Panc1 (cell line): Measurements from ENCODE around the gene PTBP2. TPM values are rescaled to one million over a fixed set of nuclear protein-coding genes. Genes with fewer than 3 reads are reported as not detected.
"Not testable (repeated sequence)": the region's sequence is repeated elsewhere in the genome, so short reads cannot be mapped to it uniquely, and the experiment has no call there.

ENCODE experiments used
- ATAC-seq: fragments of 200-7000 bp; cut with Tn5 transposase; 2 replicates; pipeline ENCODE4 v1.9.1; 2020; ENCODE audit warnings: mild to moderate bottlenecking, moderate library complexity
- BruUV-seq: library from RNA; stranded (reverse); fragments of 400-500 nt; replicated peaks from 2 replicates; lab custom pipeline; 2021; lab: Mats Ljungman, UMichigan
- CTCF ChIA-PET: fragments of 300-600 bp; sonication (Branson Sonifier 250); formaldehyde crosslinking; loops from one replicate; lab custom pipeline; 2022; ENCODE audit warnings: antibody characterized with exemption; lab: Charles Lee
- POLR2A ChIA-PET: fragments of 300-600 bp; sonication (Branson Sonifier 250); formaldehyde crosslinking; loops from one replicate; lab custom pipeline; 2022; ENCODE audit warnings: antibody characterized with exemption; lab: Charles Lee
- DNase-seq: peaks from one replicate; pipeline ENCODE4 v3.0.0-alpha.2; 2010; ENCODE audit warnings: low read depth, low spot score
- H3K27ac ChIP-seq: 2 replicates; pipeline ENCODE4 v1.5.1; 2011; ENCODE audit warnings: mild to moderate bottlenecking, low read length, inconsistent platforms
- H3K27me3 ChIP-seq: fragments of 200-500 bp; sonication (Bioruptor generic); 2 replicates; pipeline ENCODE4 v1.6.0; 2014; ENCODE audit warnings: low read length, inconsistent platforms; ENCODE audit not compliant: control insufficient read depth, insufficient read depth
- H3K36me3 ChIP-seq: fragments of 200-500 bp; sonication (Bioruptor generic); 2 replicates; pipeline ENCODE4 v1.5.1; 2014; ENCODE audit warnings: inconsistent platforms, mild to moderate bottlenecking, low read length, moderate library complexity; ENCODE audit not compliant: control insufficient read depth, insufficient read depth
- H3K4me1 ChIP-seq: 2 replicates; pipeline ENCODE4 v1.5.1; 2011; ENCODE audit warnings: inconsistent platforms, mild to moderate bottlenecking, low read length, moderate library complexity; ENCODE audit not compliant: control insufficient read depth, insufficient read depth
- H3K4me3 ChIP-seq, 2 experiments: 2 replicates each; pipeline ENCODE4 v1.5.1; 2011 to 2012; ENCODE audit warnings: low read depth in 2 of 2, low read length in 2 of 2, mild to moderate bottlenecking in 2 of 2, inconsistent platforms in 1 of 2, moderate library complexity in 1 of 2
- H3K9me3 ChIP-seq: fragments of 200-500 bp; sonication (Bioruptor generic); 2 replicates; pipeline ENCODE4 v1.5.1; 2014; ENCODE audit warnings: low read depth, mild to moderate bottlenecking, inconsistent platforms, low read length, moderate library complexity; ENCODE audit not compliant: control insufficient read depth, insufficient read depth
- CTCF ChIP-seq: fragments of 450-650 bp; IDR thresholded peaks from 2 replicates; pipeline ENCODE4 v1.5.1; 2017; ENCODE audit warnings: mild to moderate bottlenecking
- POLR2AphosphoS5 ChIP-seq: IDR thresholded peaks from 2 replicates; pipeline ENCODE4 v1.6.1; 2012; ENCODE audit warnings: mild to moderate bottlenecking, low read depth, low read length, moderate library complexity
- REST ChIP-seq, 2 experiments: IDR thresholded peaks; 2 replicates each; pipeline ENCODE4 v1.6.1; 2011 to 2012; ENCODE audit warnings: low read depth in 2 of 2, control low read depth in 1 of 2, low read length in 1 of 2, mild to moderate bottlenecking in 1 of 2, moderate library complexity in 1 of 2; ENCODE audit not compliant: insufficient read depth in 1 of 2
- SIN3A ChIP-seq: IDR thresholded peaks from 2 replicates; pipeline ENCODE4 v1.6.1; 2012; ENCODE audit warnings: low read depth, mild to moderate bottlenecking, low read length, moderate library complexity, borderline replicate concordance; ENCODE audit not compliant: insufficient read depth
- TCF7L2 ChIP-seq: IDR thresholded peaks from 2 replicates; pipeline ENCODE4 v1.6.1; 2011; ENCODE audit warnings: mild to moderate bottlenecking, low read depth, low read length, inconsistent platforms
- in situ Hi-C: cut with HindIII; loops from 2 replicates; pipeline ENCODE4 v1.10.0; 2016; ENCODE audit warnings: low sequenced_read_pairs, low pct_unique_long_range_greater_than_20kb
- intact Hi-C: fragments of 100-400 bp; cut with micrococcal nuclease; formaldehyde crosslinking; loops from one replicate; pipeline ENCODE4 v1.10.0; 2022; ENCODE audit not compliant: unreplicated experiment
- total RNA-seq: library from RNA; stranded (reverse); gene quantifications from one replicate; pipeline ENCODE4 v1.2.1, GENCODE V29; 2021; ENCODE audit not compliant: unreplicated experiment

The PTBP2 gene
- total RNA-seq, 1 experiment from 2014 or later = 12.9 TPM

DNA sequence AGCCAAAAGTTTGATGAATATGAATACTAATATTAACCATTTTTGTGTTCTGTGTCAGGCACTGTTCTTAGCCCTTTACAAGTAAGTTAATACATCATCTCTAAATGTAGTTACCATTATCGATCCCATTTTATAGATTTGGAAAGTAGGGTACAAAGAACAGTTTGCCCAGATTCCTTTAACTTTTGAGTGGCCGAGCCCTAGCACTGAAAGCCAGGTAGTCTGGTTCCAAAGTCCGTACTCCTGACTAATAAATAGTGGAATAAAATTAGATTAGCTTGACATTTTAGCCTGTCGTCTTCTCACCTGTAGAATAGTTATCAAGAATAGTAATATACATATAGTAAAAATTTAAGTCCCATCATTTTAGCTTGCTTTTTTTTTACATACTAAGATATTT, 70.6 kb downstream of the PTBP2 start:
- Histone ChIP-seq H3K4me3 (no peak overlapping the region), H3K27me3 (no peaks in the 10 kb centered on the region), H3K4me1 (no peaks in the 10 kb centered on the region), H3K9me3 (no peaks in the 10 kb centered on the region), H3K36me3 (peaks cover 13% of the 10 kb centered on the region; the same call in 1 of the 2 replicates), H3K27ac (no peak overlapping the region)
- intact Hi-C loops = no loop called here
- ATAC-seq (no peak), DNase-seq (no peak)
- no peak for TF ChIP-seq TCF7L2
- TF ChIP-seq SIN3A = no peak
- TF ChIP-seq REST (IDR thresholded peaks at IDR 0.05; ENCODE audit: insufficient read depth in 1 of 2, low read depth in 2 of 2, low read length in 1 of 2) = no peak
- CTCF ChIA-PET = no interaction called here
- POLR2A ChIA-PET = no interaction called here
- BruUV-seq = no TSS peak
- in situ Hi-C loops = no loop called here

DNA sequence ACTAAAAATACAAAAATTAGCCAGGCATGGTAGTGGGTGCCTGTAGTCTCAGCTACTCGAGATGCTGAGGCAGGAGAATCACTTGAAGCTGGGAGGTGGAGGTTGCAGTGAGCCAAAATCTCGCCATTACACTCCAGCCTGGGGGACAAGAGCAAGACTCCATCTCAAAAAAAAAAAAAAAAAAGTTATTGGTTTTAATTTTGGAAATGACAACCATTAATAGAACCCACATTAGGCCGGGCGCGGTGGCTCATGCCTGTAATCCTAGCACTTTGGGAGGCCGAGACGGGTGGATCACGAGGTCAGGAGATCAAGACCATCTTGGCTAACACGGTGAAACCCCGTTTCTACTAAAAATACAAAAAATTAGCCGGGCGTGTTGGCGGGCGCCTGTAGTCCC, 80.1 kb downstream of the PTBP2 start:
- DNase-seq, H3K27ac ChIP-seq, CTCF ChIA-PET, ATAC-seq, H3K36me3 ChIP-seq, intact Hi-C loops, H3K27me3 ChIP-seq, H3K9me3 ChIP-seq, POLR2A ChIA-PET, in situ Hi-C loops, H3K4me1 ChIP-seq, BruUV-seq, H3K4me3 ChIP-seq: not testable (repeated sequence)

DNA sequence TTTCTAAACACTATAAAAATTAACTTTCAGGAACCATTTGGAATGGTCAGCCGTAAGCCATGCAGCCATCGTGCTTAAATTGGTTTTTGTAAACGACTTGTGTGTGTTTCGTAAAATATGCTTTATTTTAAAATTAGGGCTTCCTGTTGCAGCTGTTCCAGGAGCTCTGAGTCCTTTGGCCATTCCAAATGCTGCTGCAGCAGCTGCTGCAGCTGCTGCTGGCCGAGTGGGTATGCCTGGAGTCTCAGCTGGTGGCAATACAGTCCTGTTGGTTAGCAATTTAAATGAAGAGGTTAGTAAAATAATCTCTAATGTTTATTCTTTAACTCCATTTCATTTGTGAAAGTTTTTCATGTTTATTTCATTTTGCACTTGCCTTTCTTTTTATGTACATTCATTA, 83.1 kb downstream of the PTBP2 start:
- in situ Hi-C loops = no loop called here
- Histone ChIP-seq H3K36me3 (peaks cover 12% of the 10 kb centered on the region), H3K27ac (no peak overlapping the region), H3K4me1 (no peaks in the 10 kb centered on the region), H3K27me3 (no peaks in the 10 kb centered on the region), H3K9me3 (no peaks in the 10 kb centered on the region), H3K4me3 (no peak overlapping the region)
- TF ChIP-seq TCF7L2 (no peak), REST (IDR thresholded peaks at IDR 0.05; ENCODE audit: insufficient read depth in 1 of 2, low read depth in 2 of 2, low read length in 1 of 2) (no peak), SIN3A (no peak), CTCF (no peak), POLR2AphosphoS5 (no peak)
- ChIA-PET POLR2A (no interaction called here), CTCF (no interaction called here)
- no peak for DNase-seq
- ATAC-seq = no peak
- BruUV-seq = no TSS peak
- intact Hi-C loops = no loop called here
